ENCODE data around the gene ZNF256. TPM values are rescaled to one million over a fixed set of nuclear protein-coding genes. Genes with fewer than 3 reads are reported as not detected.

ZNF256 gene
- 4.6 to 7.7 TPM (median 5.1 TPM) in 3 replicates for total RNA-seq
- long read RNA-seq, partial matches to known transcripts = 1 of 4 reads
- long read RNA-seq, other reads (novel, unspliced or antisense) = 0 of 4 reads

GRCh38 chr19:57947419-57948134 is at the start of gene ZNF256:
Gene ZNF256 (minus strand): TSS chr19:57947706. CDS start chr19:57947474, 232 bp downstream.
- peak within 1 kb of the TSS; percentile 89 for H3K4me3 Mint-ChIP-seq (ENCODE audit: unreplicated experiment)
- H3K36me3 Mint-ChIP-seq (ENCODE audit: low read depth) = peaks cover 19% of the 10 kb centered on the region
- TF ChIP-seq CTCF (IDR thresholded peaks at IDR 0.05) = peak; percentile 82
- H3K27ac Mint-ChIP-seq (ENCODE audit: unreplicated experiment) = peak within 1 kb of the TSS; percentile 90
- H3K4me1 Mint-ChIP-seq (ENCODE audit: low read depth) = peaks cover 18% of the 10 kb centered on the region
- H3K9me3 Mint-ChIP-seq (ENCODE audit: low read depth) = peaks cover 41% of the 10 kb centered on the region
- H3K27me3 Mint-ChIP-seq (ENCODE audit: low read depth) = no peaks in the 10 kb centered on the region
- DNase-seq (ENCODE audit: low spot score) = peak; percentile 98

DNA sequence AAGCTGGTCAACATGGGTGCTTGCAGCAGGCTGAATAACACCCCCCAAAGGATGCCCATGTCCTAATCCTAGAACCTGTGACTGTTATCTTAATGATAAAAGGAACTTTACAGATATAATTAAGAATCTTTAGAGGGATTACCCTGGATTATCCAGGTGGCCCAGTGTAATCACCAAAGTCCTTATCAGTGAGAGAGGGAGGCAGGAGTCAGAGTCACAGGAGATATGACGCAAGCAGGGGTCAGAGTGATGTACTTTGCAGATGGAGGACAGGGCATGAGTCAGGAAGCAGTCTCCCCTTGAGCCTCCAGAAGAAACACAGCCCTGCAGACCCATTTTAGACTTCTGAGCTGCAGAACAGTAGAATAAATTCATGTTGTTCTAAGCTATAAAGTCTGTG is 45.3 kb upstream of the ZNF256 start:
- Mint-ChIP-seq H3K9me3 (ENCODE audit: low read depth) (peaks cover 78% of the 10 kb centered on the region), H3K4me1 (ENCODE audit: low read depth) (no peaks in the 10 kb centered on the region), H3K27ac (ENCODE audit: unreplicated experiment) (no peak overlapping the region), H3K4me3 (ENCODE audit: unreplicated experiment) (no peak overlapping the region), H3K36me3 (ENCODE audit: low read depth) (peaks cover 83% of the 10 kb centered on the region), H3K27me3 (ENCODE audit: low read depth) (no peaks in the 10 kb centered on the region)
- TF ChIP-seq CTCF (IDR thresholded peaks at IDR 0.05) = no peak
- no peak for DNase-seq (ENCODE audit: low spot score)

GRCh38 chr19:57978586-57979289 is 31.2 kb upstream of the ZNF256 start:
- Mint-ChIP-seq H3K36me3 (ENCODE audit: low read depth) (peaks cover 91% of the 10 kb centered on the region), H3K27me3 (ENCODE audit: low read depth) (no peaks in the 10 kb centered on the region), H3K9me3 (ENCODE audit: low read depth) (peaks cover 86% of the 10 kb centered on the region), H3K27ac (ENCODE audit: unreplicated experiment) (no peak overlapping the region), H3K4me1 (ENCODE audit: low read depth) (no peaks in the 10 kb centered on the region), H3K4me3 (ENCODE audit: unreplicated experiment) (no peak overlapping the region)
- no peak for DNase-seq (ENCODE audit: low spot score)
- no peak for TF ChIP-seq CTCF (IDR thresholded peaks at IDR 0.05)

DNA sequence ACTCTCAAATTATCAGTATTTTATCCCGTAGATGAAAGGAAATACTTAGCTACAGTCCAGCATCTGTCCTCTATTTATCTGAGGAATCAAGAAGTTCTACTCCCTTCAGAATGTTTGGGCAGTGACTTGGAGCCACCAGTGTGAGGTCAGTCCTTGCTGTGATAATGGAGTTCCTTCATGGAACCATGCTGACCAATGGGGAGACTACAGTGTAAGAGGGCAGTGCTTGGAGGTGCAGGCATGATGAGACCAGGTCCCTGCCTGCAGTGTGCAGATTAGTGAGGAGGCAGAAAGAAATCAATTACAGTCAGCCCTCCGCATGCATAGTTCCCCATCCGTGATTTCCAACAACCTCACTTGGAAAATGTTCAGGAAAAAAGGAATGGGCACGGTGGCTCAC is 26.9 kb upstream of the ZNF256 start, which contains the start of gene C19orf18:
Gene C19orf18, minus strand, starts transcription at position 101 of the 400 bp plus-strand sequence. CDS start 102 bp downstream, outside the sequence.
- Mint-ChIP-seq H3K36me3 (ENCODE audit: low read depth) (peaks cover 74% of the 10 kb centered on the region), H3K4me3 (ENCODE audit: unreplicated experiment) (no peak within 1 kb of the TSS), H3K27me3 (ENCODE audit: low read depth) (no peaks in the 10 kb centered on the region), H3K9me3 (ENCODE audit: low read depth) (peaks cover 70% of the 10 kb centered on the region), H3K27ac (ENCODE audit: unreplicated experiment) (no peak within 1 kb of the TSS), H3K4me1 (ENCODE audit: low read depth) (no peaks in the 10 kb centered on the region)
- no peak for TF ChIP-seq CTCF (IDR thresholded peaks at IDR 0.05)
- no peak for DNase-seq (ENCODE audit: low spot score)

DNA sequence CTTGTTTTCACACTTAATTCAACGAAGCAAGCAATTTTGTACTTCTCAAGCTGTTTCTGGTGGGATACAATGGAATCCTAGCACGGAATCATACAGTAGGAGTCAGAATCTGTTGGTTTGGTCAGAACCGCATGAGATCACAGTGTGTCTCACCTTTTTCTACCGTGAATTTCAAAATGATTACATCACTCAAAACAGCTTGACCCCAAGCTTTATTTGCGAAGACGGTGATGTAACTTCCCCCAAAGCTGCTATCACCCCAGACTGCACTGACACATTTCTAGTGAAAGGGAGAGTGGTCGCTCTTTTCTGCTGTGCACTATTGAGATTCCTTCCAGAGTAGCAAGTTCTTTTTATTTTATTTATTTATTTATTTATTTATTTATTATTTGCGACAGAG is 17.3 kb upstream of the ZNF256 start:
- Mint-ChIP-seq H3K4me3 (ENCODE audit: unreplicated experiment) (no peak overlapping the region), H3K4me1 (ENCODE audit: low read depth) (no peaks in the 10 kb centered on the region), H3K9me3 (ENCODE audit: low read depth) (peaks cover 47% of the 10 kb centered on the region), H3K36me3 (ENCODE audit: low read depth) (peaks cover 36% of the 10 kb centered on the region), H3K27ac (ENCODE audit: unreplicated experiment) (no peak overlapping the region), H3K27me3 (ENCODE audit: low read depth) (no peaks in the 10 kb centered on the region)
- DNase-seq (ENCODE audit: low spot score) = no peak
- no peak for TF ChIP-seq CTCF (IDR thresholded peaks at IDR 0.05)

All from chondrocyte (in vitro differentiated cells).